SK-N-MC (cell line): ENCODE results near the gene NTN4.
"Not testable (repeated sequence)": the region's sequence is repeated elsewhere in the genome, so short reads cannot be mapped to it uniquely, and the experiment has no call there.

Experiments used
- DNase-seq: peaks from one replicate; pipeline ENCODE4 v3.0.0-alpha.2; 2011; ENCODE audit warnings: low read depth, low spot score
- H3K27ac ChIP-seq: fragments of 200-600 bp; sonication (generic); 2 replicates; pipeline ENCODE4 v1.5.1; 2016; ENCODE audit warnings: mixed run types
- H3K36me3 ChIP-seq: fragments of 200-600 bp; sonication (generic); 2 replicates; pipeline ENCODE4 v1.6.1; 2017; ENCODE audit warnings: antibody characterized with exemption, low read length, mixed read lengths; ENCODE audit not compliant: insufficient read depth
- H3K4me3 ChIP-seq: fragments of 200-600 bp; sonication (generic); 2 replicates; pipeline ENCODE4 v1.5.1; 2016
- H3K9ac ChIP-seq: fragments of 200-600 bp; sonication (generic); 2 replicates; pipeline ENCODE4 v1.8.0; 2017; ENCODE audit warnings: mixed run types, mixed read lengths; ENCODE audit not compliant: insufficient read length
- H3K9me3 ChIP-seq: fragments of 200-600 bp; sonication (generic); 2 replicates; pipeline ENCODE4 v1.6.1; 2017; ENCODE audit warnings: low read depth, mild to moderate bottlenecking, antibody characterized with exemption, low read length, moderate library complexity, mixed read lengths
- EZH2 ChIP-seq: fragments of 200-600 bp; sonication (generic); IDR thresholded peaks from one replicate; pipeline ENCODE4 v1.6.1; 2017; ENCODE audit warnings: antibody characterized with exemption
- FOXP2 ChIP-seq: optimal IDR thresholded peaks from 2 replicates; pipeline ENCODE3; 2011; ENCODE audit warnings: mild to moderate bottlenecking, moderate library complexity; ENCODE audit not compliant: insufficient read depth; ENCODE audit errors: extremely low read length, control extremely low read depth
- POLR2AphosphoS5 ChIP-seq: IDR thresholded peaks from 2 replicates; pipeline ENCODE4 v1.6.1; 2012; ENCODE audit warnings: mild to moderate bottlenecking, low read depth, low read length, borderline replicate concordance

The NTN4 gene

GRCh38 chr12:95741635-95742034 lies 48.9 kb downstream of the NTN4 start:
- Histone ChIP-seq H3K36me3 (no peaks in the 10 kb centered on the region), H3K9me3 (no peaks in the 10 kb centered on the region), H3K4me3 (no peak overlapping the region), H3K27ac (no peak overlapping the region), H3K9ac (no peak overlapping the region)
- TF ChIP-seq EZH2 (no peak), POLR2AphosphoS5 (no peak), FOXP2 (no peak)
- no peak for DNase-seq

GRCh38 chr12:95740751-95741150 lies 49.8 kb downstream of the NTN4 start:
- H3K27ac ChIP-seq, result no peak overlapping the region
- TF ChIP-seq FOXP2 (no peak), EZH2 (no peak), POLR2AphosphoS5 (no peak)
- no peaks in the 10 kb centered on the region for H3K36me3 ChIP-seq
- H3K9me3 ChIP-seq, result no peaks in the 10 kb centered on the region
- no peak overlapping the region for H3K9ac ChIP-seq
- H3K4me3 ChIP-seq, result no peak overlapping the region
- no peak for DNase-seq

DNA sequence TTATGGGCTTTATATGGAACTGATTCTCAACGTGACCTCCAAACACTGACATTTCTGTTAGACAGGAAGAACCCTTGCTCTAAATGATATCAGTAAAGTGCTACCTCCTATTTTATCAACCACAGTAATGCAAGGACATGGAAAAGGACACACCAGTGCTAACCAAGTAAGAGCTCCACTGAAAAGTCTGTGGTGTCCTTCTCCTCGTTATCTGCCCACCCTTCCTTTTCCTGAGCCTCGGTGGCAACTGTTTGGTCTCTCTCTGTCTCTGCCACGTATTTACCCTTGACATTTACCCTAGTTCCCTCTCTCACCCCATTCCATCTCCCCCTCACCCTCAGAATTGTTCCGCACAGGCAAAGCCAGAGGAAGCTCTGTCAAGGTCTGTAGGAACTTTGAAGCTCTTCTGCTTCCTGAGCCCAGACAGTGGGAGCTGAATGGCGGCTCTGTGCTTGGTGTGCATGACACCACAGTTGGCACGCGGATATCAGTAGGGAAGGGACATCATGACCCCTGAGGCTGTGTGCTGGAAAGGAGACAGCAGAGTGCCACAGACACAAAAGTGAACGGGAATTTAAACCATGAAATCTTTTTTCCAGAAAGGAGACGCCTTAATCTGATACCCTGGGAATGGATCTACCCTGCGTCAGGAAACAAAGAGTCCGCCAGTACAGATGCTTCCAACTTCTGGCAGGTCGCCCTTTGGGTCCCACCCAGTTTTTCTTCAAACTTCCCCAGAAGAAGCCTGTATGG lies 50.8 kb downstream of the NTN4 start:
- DNase-seq, result no peak
- Histone ChIP-seq H3K9ac (no peak overlapping the region), H3K27ac (no peak overlapping the region), H3K36me3 (no peaks in the 10 kb centered on the region), H3K4me3 (no peak overlapping the region), H3K9me3 (no peaks in the 10 kb centered on the region)
- TF ChIP-seq FOXP2 (no peak), POLR2AphosphoS5 (no peak), EZH2 (no peak)

DNA sequence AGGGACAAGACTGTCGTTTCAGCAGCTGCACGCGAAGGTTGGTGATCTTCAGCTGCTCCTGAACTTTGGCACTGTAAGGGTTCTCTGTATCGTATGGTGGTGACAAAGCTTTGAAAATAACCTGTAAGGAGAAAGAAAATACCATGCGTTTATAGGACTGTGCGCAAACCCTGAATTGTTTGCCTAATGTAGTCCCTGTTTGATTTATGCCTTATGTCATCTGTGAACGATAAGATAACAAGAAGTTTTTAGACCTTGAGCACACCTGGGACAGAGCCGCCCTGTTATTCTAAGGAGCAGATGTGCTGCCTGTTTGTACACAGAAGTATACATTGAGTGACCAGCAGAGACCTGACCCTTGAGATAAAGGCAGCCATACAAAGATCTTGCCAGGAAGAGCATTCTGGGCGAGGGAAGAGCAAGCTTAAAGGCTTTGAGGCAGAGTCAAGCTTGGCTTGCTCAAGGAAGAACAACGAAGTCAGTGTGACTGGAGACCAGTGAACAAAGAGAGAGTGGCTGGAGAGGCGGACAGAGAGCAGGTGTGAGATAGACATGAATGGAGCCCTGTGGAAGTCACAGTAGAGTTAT lies 52.4 kb downstream of the NTN4 start:
- Histone ChIP-seq H3K36me3 (no peaks in the 10 kb centered on the region), H3K9ac (no peak overlapping the region), H3K27ac (no peak overlapping the region), H3K4me3 (no peak overlapping the region), H3K9me3 (no peaks in the 10 kb centered on the region)
- TF ChIP-seq POLR2AphosphoS5, result no peak
- no peak for TF ChIP-seq FOXP2
- no peak for TF ChIP-seq EZH2
- no peak for DNase-seq

DNA sequence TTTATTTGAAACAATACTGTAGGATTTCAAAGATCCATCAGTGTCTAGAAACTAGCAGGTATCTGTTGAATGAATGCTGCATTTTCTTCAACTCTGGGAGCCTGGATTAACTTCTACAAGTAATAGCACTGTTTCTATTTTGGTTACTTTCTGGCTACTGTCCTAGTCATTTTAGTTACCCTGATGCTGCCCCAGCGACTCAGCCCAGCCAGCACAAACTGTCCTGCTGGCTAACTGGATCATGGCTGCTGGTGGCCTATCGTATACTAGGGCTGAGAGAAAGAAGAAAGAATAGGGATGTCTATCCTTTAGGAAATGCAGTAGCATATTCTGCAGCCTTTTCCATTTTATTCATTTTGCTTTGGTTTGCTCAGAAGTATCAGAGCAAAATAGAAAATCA lies 53.9 kb downstream of the NTN4 start:
- Histone ChIP-seq H3K36me3 (no peaks in the 10 kb centered on the region), H3K4me3 (no peak overlapping the region), H3K9me3 (no peaks in the 10 kb centered on the region), H3K9ac (no peak overlapping the region), H3K27ac (no peak overlapping the region)
- DNase-seq, result no peak
- TF ChIP-seq POLR2AphosphoS5 (no peak), FOXP2 (no peak), EZH2 (no peak)

DNA sequence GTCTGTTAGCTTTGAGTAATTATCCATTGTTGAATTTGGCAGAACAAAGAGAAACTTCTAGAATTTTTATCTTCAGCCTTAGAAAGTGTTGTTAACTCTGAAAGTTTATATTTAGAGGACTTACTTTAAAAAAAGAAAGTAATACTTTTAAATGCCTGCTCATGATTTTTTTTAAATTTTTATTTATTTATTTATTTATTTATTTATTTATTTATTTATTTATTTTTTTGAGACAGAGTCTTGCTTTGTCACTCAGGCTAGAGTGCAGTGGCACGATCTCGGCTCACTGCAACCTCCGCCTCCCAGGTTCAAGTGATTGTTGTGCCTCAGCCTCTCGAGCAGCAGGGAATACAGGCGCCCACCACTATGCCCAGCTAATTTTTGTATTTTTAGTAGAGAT lies 54.8 kb downstream of the NTN4 start:
- not testable (repeated sequence) for H3K36me3 ChIP-seq

GRCh38 chr12:95733141-95733825 lies 57.3 kb downstream of the NTN4 start:
- DNase-seq, result peak; percentile 86
- Histone ChIP-seq H3K27ac (no peak overlapping the region), H3K4me3 (no peak overlapping the region), H3K36me3 (no peaks in the 10 kb centered on the region), H3K9ac (no peak overlapping the region), H3K9me3 (no peaks in the 10 kb centered on the region)
- no peak for TF ChIP-seq FOXP2
- peak; percentile 59; the same call in 1 of the 2 replicates for TF ChIP-seq POLR2AphosphoS5

More for the DNA sequence above, 54.8 kb downstream of the NTN4 start:
- not testable (repeated sequence) for H3K9ac ChIP-seq, H3K9me3 ChIP-seq, DNase-seq, H3K27ac ChIP-seq, H3K4me3 ChIP-seq

GRCh38 chr12:95731519-95731958 lies 59.0 kb downstream of the NTN4 start:
- Histone ChIP-seq H3K27ac (no peak overlapping the region), H3K36me3 (no peaks in the 10 kb centered on the region), H3K4me3 (no peak overlapping the region), H3K9ac (no peak overlapping the region), H3K9me3 (peaks cover 7% of the 10 kb centered on the region; the same call in 1 of the 2 replicates)
- DNase-seq, result no peak
- TF ChIP-seq EZH2 (no peak), POLR2AphosphoS5 (no peak)

DNA sequence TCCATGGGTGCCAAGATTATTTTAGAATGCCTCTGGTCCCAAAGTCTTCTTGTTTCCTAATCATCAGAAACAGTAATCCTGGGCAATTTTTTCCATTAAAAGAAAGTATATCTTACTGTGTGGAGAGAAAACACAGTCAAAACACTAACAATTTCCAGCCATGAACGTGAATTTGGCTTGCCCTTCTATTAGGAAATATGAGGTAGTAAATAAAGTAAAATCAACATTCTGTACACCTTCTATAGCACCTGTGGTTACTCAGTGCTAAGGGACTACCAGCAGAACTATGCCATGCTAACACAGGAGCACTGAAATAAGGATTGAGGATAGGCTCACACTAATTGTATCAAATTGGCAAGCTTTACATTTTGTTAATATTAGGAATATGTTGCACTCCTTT lies 60.1 kb downstream of the NTN4 start:
- H3K9ac ChIP-seq, result no peak overlapping the region
- TF ChIP-seq FOXP2 (no peak), POLR2AphosphoS5 (no peak), EZH2 (no peak)
- H3K9me3 ChIP-seq, result peaks cover 7% of the 10 kb centered on the region; the same call in 1 of the 2 replicates
- no peak for DNase-seq
- no peak overlapping the region for H3K4me3 ChIP-seq
- no peak overlapping the region for H3K27ac ChIP-seq
- no peaks in the 10 kb centered on the region for H3K36me3 ChIP-seq
